K562 (cell line): ENCODE results near the gene WDR76. TPM values are rescaled to one million over a fixed set of nuclear protein-coding genes. Genes with fewer than 3 reads are reported as not detected.

Experiments
- ATAC-seq: fragments of 200-7000 bp; cut with Tn5 transposase; 3 replicates; pipeline ENCODE4 v1.9.1; 2020; ENCODE audit warnings: moderate library complexity
- BruUV-seq: library from RNA; stranded (reverse); fragments of 400-500 nt; replicated peaks from 2 replicates; lab custom pipeline; 2021; lab: Mats Ljungman, UMichigan
- CTCF ChIA-PET: fragments of 300-600 bp; formaldehyde crosslinking; extraction: SDS; loops from one replicate; lab custom pipeline; 2021; ENCODE audit warnings: low intra/inter-chr PET ratio; lab: Yijun Ruan, JAX
- POLR2A ChIA-PET: fragments of 300-600, 350-650 bp; sonication (Branson Sonifier 250); formaldehyde crosslinking; extraction: SDS; loops from one replicate; lab custom pipeline; 2021; ENCODE audit warnings: antibody characterized with exemption, inconsistent platforms; lab: Yijun Ruan, JAX
- DNase-seq, 4 experiments: peaks; one replicate each; pipeline versions ENCODE4 v3.0.0 to v3.0.0-alpha.2; 2011 to 2018; ENCODE audit warnings: low spot score in 3 of 4, mixed read lengths in 3 of 4; ENCODE audit errors: extremely low read depth in 1 of 4
- FAIRE-seq: peaks from 2 replicates; lab custom pipeline; 2011; peaks lifted over from hg19 to GRCh38; lab: Jason Lieb, UNC
- H2AFZ ChIP-seq: 2 replicates; pipeline ENCODE4 v1.6.0; 2011; ENCODE audit warnings: low read depth, low read length, control low read depth, inconsistent platforms
- H3K27ac ChIP-seq: fragments of 200-600 bp; 3 replicates; pipeline ENCODE4 v1.8.0; 2011; ENCODE audit warnings: low read depth, mild to moderate bottlenecking, control low read depth, inconsistent platforms, low read length, moderate library complexity, mixed read lengths; ENCODE audit errors: extremely low read depth
- H3K27me3 ChIP-seq, 2 experiments: fragments of 300-600 bp in 1 of 2; 2 replicates in 1 of 2; 3 replicates in 1 of 2; pipeline versions ENCODE4 v1.6.0 to v1.8.0; 2011; ENCODE audit warnings: inconsistent platforms in 2 of 2, low read length in 2 of 2, mild to moderate bottlenecking in 1 of 2, mixed read lengths in 1 of 2, moderate library complexity in 1 of 2; ENCODE audit not compliant: control insufficient read depth in 2 of 2, insufficient read depth in 2 of 2
- H3K36me3 ChIP-seq: fragments of 300-600 bp; 3 replicates; pipeline ENCODE4 v1.8.0; 2011; ENCODE audit warnings: mild to moderate bottlenecking, low read length, inconsistent platforms; ENCODE audit not compliant: control insufficient read depth, insufficient read depth
- H3K4me1 ChIP-seq, 2 experiments: fragments of 200-600 bp in 1 of 2; replicated peaks in 1 of 2; 2 replicates in 1 of 2; 3 replicates in 1 of 2; pipeline versions ENCODE4 v1.5.1 to v1.8.0; 2011; ENCODE audit warnings: inconsistent platforms in 2 of 2, low read length in 2 of 2, mild to moderate bottlenecking in 1 of 2, mixed read lengths in 1 of 2, moderate library complexity in 1 of 2; ENCODE audit not compliant: control insufficient read depth in 2 of 2, insufficient read depth in 2 of 2
- H3K4me2 ChIP-seq: 2 replicates; pipeline ENCODE4 v1.6.1; 2011; ENCODE audit warnings: low read length, control low read depth, inconsistent platforms, mixed read lengths; ENCODE audit not compliant: insufficient read depth
- H3K4me3 ChIP-seq: fragments of 200-600 bp; sonication (generic), shearing (Covaris generic); 2 replicates; pipeline ENCODE4 v1.5.1; 2016; ENCODE audit warnings: control low read depth, inconsistent platforms
- H3K79me2 ChIP-seq: fragments of 200-600 bp; 3 replicates; pipeline ENCODE4 v1.8.0; 2011; ENCODE audit warnings: low read length, inconsistent platforms; ENCODE audit not compliant: control insufficient read depth, insufficient read depth
- H3K9ac ChIP-seq, 2 experiments: 2 replicates each; pipeline versions ENCODE4 v1.6.0 to v1.6.1; 2011; ENCODE audit warnings: low read depth in 2 of 2, low read length in 2 of 2, control low read depth in 1 of 2, inconsistent platforms in 1 of 2, mild to moderate bottlenecking in 1 of 2, mixed read lengths in 1 of 2; ENCODE audit not compliant: insufficient read depth in 1 of 2
- H3K9me1 ChIP-seq: one replicate; pipeline ENCODE4 v1.6.0; 2011; ENCODE audit warnings: inconsistent platforms, mild to moderate bottlenecking, low read length, moderate library complexity; ENCODE audit not compliant: control insufficient read depth, insufficient read depth
- H3K9me3 ChIP-seq: replicated peaks from 2 replicates; pipeline ENCODE4 v1.5.1; 2011; ENCODE audit warnings: low read depth, low read length, inconsistent platforms; ENCODE audit not compliant: control insufficient read depth, insufficient read depth
- H4K20me1 ChIP-seq: replicated peaks from 2 replicates; pipeline ENCODE4 v1.6.1; 2011; ENCODE audit warnings: low read length, inconsistent platforms, mixed read lengths; ENCODE audit not compliant: control insufficient read depth, insufficient read depth
- ELF4 ChIP-seq: fragments of 450-650 bp; formaldehyde crosslinking; IDR thresholded peaks from 2 replicates; pipeline ENCODE4 v1.4.0; 2022; ENCODE audit warnings: missing genetic modification characterization
- MIER1 ChIP-seq: fragments of 450-650 bp; IDR thresholded peaks from 2 replicates; pipeline ENCODE4 v1.6.1; 2016; ENCODE audit warnings: antibody characterized with exemption, mild to moderate bottlenecking, low read depth
- MTA3 ChIP-seq: fragments of 450-650 bp; formaldehyde crosslinking; IDR thresholded peaks from 2 replicates; pipeline ENCODE4 v1.6.1; 2017; ENCODE audit warnings: mild to moderate bottlenecking, borderline replicate concordance
- MXI1 ChIP-seq: IDR thresholded peaks from 2 replicates; pipeline ENCODE4 v1.6.1; 2011; ENCODE audit warnings: low read depth, mild to moderate bottlenecking, improper control_type of control experiment, low read length
- NRF1 ChIP-seq, 2 experiments: fragments of 450-650 bp; IDR thresholded peaks in 1 of 2; conservative IDR thresholded peaks in 1 of 2; 2 replicates each; pipeline ENCODE4 v1.6.1; 2014; ENCODE audit warnings: mild to moderate bottlenecking in 2 of 2
- TGIF2 ChIP-seq: sonication (generic); formaldehyde crosslinking; IDR thresholded peaks from 2 replicates; pipeline ENCODE4 v1.8.1; 2022; ENCODE audit warnings: mild to moderate bottlenecking, missing genetic modification reagents, moderate library complexity
- ZNF431 ChIP-seq: sonication (generic); formaldehyde crosslinking; IDR thresholded peaks from 2 replicates; pipeline ENCODE4 v1.8.0; 2022; ENCODE audit warnings: mild to moderate bottlenecking, missing genetic modification reagents
- WGBS: fragments of 100-300 bp; shearing (Covaris generic); methylation state at CpG from one replicate; pipeline ENCODE4 v1.1.6; 2016; ENCODE audit warnings: low coverage, mixed read lengths; ENCODE audit not compliant: insufficient coverage; ENCODE audit errors: missing lambda C conversion rate; 5-methylcytosine and 5-hydroxymethylcytosine counted together
- in situ Hi-C: fragments of 300-500 bp; cut with MboI; formaldehyde crosslinking; loops from 4 replicates; pipeline ENCODE4 v1.15.0; 2018; ENCODE audit warnings: inconsistent platforms, mixed read lengths
- intact Hi-C: fragments of 100-400 bp; cut with micrococcal nuclease; formaldehyde crosslinking; loops from 2 replicates; pipeline ENCODE4 v1.14.2; 2022
- polyA plus RNA-seq, 8 experiments: library from polyadenylated mRNA; depleted of rRNA in 4 of 8; stranded (reverse) in 5 of 8; unstranded in 3 of 8; fragments of >200 nt; fragmentation: Nextera tagmentation in 2 of 8; fragmentation: Illumina TruSeq in 1 of 8; extraction: Ambion mirVana in 2 of 8; extraction: Trizol in 1 of 8; gene quantifications; 2 replicates each; pipeline versions ENCODE4 v1.2.1 to v1.2.3, GENCODE V29; 2011 to 2014; ENCODE audit warnings: inconsistent platforms in 1 of 8, missing spikeins in 1 of 8
- total RNA-seq, 7 experiments: library from RNA; depleted of rRNA in 6 of 7; stranded (reverse); fragments of >200 nt in 6 of 7; fragmentation: Illumina TruSeq in 2 of 7; extraction: Trizol in 2 of 7; gene quantifications; 2 replicates each; pipeline versions ENCODE4 v1.2.1 to v1.2.3, GENCODE V29; 2011 to 2021; ENCODE audit warnings: low replicate concordance in 1 of 7
- TF ChIP-seq, protein P1 (sequence below): fragments of 450-650 bp; IDR thresholded peaks from 2 replicates; pipeline ENCODE4 v1.7.1; 2018; ENCODE audit warnings: mild to moderate bottlenecking, low read depth; ENCODE audit not compliant: partially characterized antibody
- TF ChIP-seq, protein P2 (sequence below): IDR thresholded peaks from 2 replicates; pipeline ENCODE4 v1.6.1; 2011; ENCODE audit warnings: borderline replicate concordance, low read depth, mild to moderate bottlenecking, moderate library complexity, low read length; ENCODE audit not compliant: insufficient read depth, poor library complexity, severe bottlenecking
- TF ChIP-seq, protein P3 (sequence below): sonication (generic); formaldehyde crosslinking; IDR thresholded peaks from 2 replicates; pipeline ENCODE4 v1.8.0; 2022; ENCODE audit warnings: missing genetic modification reagents, mild to moderate bottlenecking, moderate library complexity, borderline replicate concordance

Gene WDR76
- total and polyA plus RNA-seq, 9 of the 15 experiments (the other 6 are each of a cell fraction or from before 2014, with no cell fraction given) = 9.8 to 69.5 (median 44.4) TPM

DNA sequence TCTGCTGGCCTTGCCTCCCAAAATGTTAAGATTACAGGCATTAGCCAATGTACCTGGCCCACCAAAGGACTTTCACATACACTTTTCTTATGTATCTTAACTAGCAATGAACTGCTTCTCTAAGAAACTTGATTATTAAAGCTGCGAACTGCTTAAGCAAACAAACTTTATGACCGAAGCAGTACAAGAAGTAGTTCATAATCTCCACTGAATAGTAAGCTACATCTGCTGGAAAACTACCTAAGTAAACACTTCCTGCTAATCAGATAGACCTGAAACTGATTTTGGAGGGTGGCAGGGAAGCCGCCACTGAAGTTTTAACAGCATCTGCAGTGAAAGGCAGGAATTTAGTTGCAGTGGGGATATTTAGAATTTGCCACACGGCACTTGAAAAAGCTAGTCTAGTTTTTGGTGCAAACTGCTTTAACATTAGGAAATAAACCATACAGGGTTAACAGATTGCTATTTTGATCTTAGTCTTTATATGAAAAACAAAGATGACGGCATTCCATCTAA is 18.3 kb upstream of the WDR76 start:
- DNase-seq = no peak
- CTCF ChIA-PET = no interaction called here
- H3K9ac ChIP-seq = no peak overlapping the region
- no peak overlapping the region for H3K27ac ChIP-seq
- no peak overlapping the region for H3K4me3 ChIP-seq
- peaks cover 7% of the 10 kb centered on the region for H3K9me1 ChIP-seq
- no peaks in the 10 kb centered on the region for H3K9me3 ChIP-seq
- in situ Hi-C loops = no loop called here
- intact Hi-C loops = no loop called here
- no TSS peak for BruUV-seq
- no peak for ATAC-seq
- H2AFZ ChIP-seq = no peak overlapping the region
- TF ChIP-seq NRF1 (conservative IDR thresholded peaks at IDR 0.05 in 1 of 2, IDR thresholded peaks at IDR 0.05 in 1 of 2) (no peak), ELF4 (no peak), MTA3 (no peak), TGIF2 (CRISPR knock-in tag) (no peak), ZNF431 (CRISPR knock-in tag) (no peak), MIER1 (no peak), MXI1 (no peak)
- TF ChIP-seq, protein P1, sequence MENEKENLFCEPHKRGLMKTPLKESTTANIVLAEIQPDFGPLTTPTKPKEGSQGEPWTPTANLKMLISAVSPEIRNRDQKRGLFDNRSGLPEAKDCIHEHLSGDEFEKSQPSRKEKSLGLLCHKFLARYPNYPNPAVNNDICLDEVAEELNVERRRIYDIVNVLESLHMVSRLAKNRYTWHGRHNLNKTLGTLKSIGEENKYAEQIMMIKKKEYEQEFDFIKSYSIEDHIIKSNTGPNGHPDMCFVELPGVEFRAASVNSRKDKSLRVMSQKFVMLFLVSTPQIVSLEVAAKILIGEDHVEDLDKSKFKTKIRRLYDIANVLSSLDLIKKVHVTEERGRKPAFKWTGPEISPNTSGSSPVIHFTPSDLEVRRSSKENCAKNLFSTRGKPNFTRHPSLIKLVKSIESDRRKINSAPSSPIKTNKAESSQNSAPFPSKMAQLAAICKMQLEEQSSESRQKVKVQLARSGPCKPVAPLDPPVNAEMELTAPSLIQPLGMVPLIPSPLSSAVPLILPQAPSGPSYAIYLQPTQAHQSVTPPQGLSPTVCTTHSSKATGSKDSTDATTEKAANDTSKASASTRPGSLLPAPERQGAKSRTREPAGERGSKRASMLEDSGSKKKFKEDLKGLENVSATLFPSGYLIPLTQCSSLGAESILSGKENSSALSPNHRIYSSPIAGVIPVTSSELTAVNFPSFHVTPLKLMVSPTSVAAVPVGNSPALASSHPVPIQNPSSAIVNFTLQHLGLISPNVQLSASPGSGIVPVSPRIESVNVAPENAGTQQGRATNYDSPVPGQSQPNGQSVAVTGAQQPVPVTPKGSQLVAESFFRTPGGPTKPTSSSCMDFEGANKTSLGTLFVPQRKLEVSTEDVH = no peak
- TF ChIP-seq, protein P2, sequence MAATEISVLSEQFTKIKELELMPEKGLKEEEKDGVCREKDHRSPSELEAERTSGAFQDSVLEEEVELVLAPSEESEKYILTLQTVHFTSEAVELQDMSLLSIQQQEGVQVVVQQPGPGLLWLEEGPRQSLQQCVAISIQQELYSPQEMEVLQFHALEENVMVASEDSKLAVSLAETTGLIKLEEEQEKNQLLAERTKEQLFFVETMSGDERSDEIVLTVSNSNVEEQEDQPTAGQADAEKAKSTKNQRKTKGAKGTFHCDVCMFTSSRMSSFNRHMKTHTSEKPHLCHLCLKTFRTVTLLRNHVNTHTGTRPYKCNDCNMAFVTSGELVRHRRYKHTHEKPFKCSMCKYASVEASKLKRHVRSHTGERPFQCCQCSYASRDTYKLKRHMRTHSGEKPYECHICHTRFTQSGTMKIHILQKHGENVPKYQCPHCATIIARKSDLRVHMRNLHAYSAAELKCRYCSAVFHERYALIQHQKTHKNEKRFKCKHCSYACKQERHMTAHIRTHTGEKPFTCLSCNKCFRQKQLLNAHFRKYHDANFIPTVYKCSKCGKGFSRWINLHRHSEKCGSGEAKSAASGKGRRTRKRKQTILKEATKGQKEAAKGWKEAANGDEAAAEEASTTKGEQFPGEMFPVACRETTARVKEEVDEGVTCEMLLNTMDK = no peak
- TF ChIP-seq, protein P3, sequence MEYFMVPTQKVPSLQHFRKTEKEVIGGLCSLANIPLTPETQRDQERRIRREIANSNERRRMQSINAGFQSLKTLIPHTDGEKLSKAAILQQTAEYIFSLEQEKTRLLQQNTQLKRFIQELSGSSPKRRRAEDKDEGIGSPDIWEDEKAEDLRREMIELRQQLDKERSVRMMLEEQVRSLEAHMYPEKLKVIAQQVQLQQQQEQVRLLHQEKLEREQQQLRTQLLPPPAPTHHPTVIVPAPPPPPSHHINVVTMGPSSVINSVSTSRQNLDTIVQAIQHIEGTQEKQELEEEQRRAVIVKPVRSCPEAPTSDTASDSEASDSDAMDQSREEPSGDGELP (CRISPR knock-in tag) = no peak
- no peak overlapping the region for H3K4me2 ChIP-seq
- FAIRE-seq = no peak
- H3K79me2 ChIP-seq = no peaks in the 10 kb centered on the region
- H3K27me3 ChIP-seq = no peaks in the 10 kb centered on the region
- POLR2A ChIA-PET = interaction anchor here (1.7 to 3.6 kb wide), 4 partner anchors 8 to 16 kb away, joined by 8 to 19 read pairs (median 14); partner anchors contain the start of genes HYPK, MFAP1 and SERINC4
- WGBS = 95% methylated on average over 5 of the region's 5 CpGs
- H3K36me3 ChIP-seq = peaks cover 91% of the 10 kb centered on the region
- H4K20me1 ChIP-seq = no peaks in the 10 kb centered on the region
- H3K4me1 ChIP-seq = peaks cover 0 to 6% of the 10 kb centered on the region in 2 experiments; a peak in 2 of 5 replicates
